SK-N-SH treated with all-trans-retinoic acid at 6 μM for 48 hours (cell line): ENCODE measurements around the gene CTNNA3.

Experiments
- ATAC-seq: fragments of 200-7000 bp; cut with Tn5 transposase; 3 replicates; pipeline ENCODE4 v1.9.1; 2020; ENCODE audit warnings: mild to moderate bottlenecking, moderate library complexity
- BACH2 ChIP-seq: fragments of 250-450 bp; sonication (Bioruptor Pico); IDR thresholded peaks from 2 replicates; pipeline ENCODE4 v1.9.0; 2021; ENCODE audit warnings: mild to moderate bottlenecking, borderline replicate concordance
- CREB5 ChIP-seq: fragments of 250-450 bp; sonication (Bioruptor Pico); IDR thresholded peaks from 2 replicates; pipeline ENCODE4 v1.5.1; 2020; ENCODE audit warnings: low read depth, mild to moderate bottlenecking, moderate library complexity
- CSRNP3 ChIP-seq: fragments of 250-450 bp; sonication (Bioruptor Pico); IDR thresholded peaks from 2 replicates; pipeline ENCODE4 v1.5.1; 2021; ENCODE audit warnings: mild to moderate bottlenecking, moderate library complexity
- ESRRG ChIP-seq: fragments of 250-450 bp; sonication (Bioruptor Pico); IDR thresholded peaks from 2 replicates; pipeline ENCODE4 v1.6.1; 2021; ENCODE audit warnings: mild to moderate bottlenecking
- GLIS3 ChIP-seq: fragments of 250-450 bp; sonication (Bioruptor Pico); IDR thresholded peaks from 2 replicates; pipeline ENCODE4 v1.5.0; 2020; ENCODE audit warnings: mild to moderate bottlenecking, moderate library complexity
- ISL1 ChIP-seq: fragments of 250-450 bp; sonication (Bioruptor Pico); IDR thresholded peaks from 2 replicates; pipeline ENCODE4 v2.1.2; 2022; ENCODE audit warnings: mild to moderate bottlenecking, moderate library complexity
- OSR1 ChIP-seq: fragments of 250-450 bp; sonication (Bioruptor Pico); IDR thresholded peaks from 2 replicates; pipeline ENCODE4 v1.8.0; 2022; ENCODE audit warnings: moderate library complexity, mild to moderate bottlenecking, inconsistent platforms
- PATZ1 ChIP-seq: fragments of 250-450 bp; sonication (Bioruptor Pico); IDR thresholded peaks from 2 replicates; pipeline ENCODE4 v1.8.0; 2020; ENCODE audit warnings: mild to moderate bottlenecking, moderate library complexity, borderline replicate concordance
- POU6F1 ChIP-seq: fragments of 250-450 bp; sonication (Bioruptor Pico); IDR thresholded peaks from 2 replicates; pipeline ENCODE4 v1.8.0; 2021; ENCODE audit warnings: low read depth, mild to moderate bottlenecking, moderate library complexity, borderline replicate concordance
- PPARA ChIP-seq: fragments of 250-450 bp; sonication (Bioruptor Pico); IDR thresholded peaks from 2 replicates; pipeline ENCODE4 v1.5.0; 2020; ENCODE audit warnings: mild to moderate bottlenecking, borderline replicate concordance
- TCF4 ChIP-seq: fragments of 250-450 bp; sonication (Bioruptor Pico); IDR thresholded peaks from 2 replicates; pipeline ENCODE4 v1.8.0; 2021; ENCODE audit warnings: mild to moderate bottlenecking, moderate library complexity, borderline replicate concordance
- TOX ChIP-seq: fragments of 250-450 bp; sonication (Bioruptor Pico); IDR thresholded peaks from 2 replicates; pipeline ENCODE4 v1.8.0; 2021; ENCODE audit warnings: mild to moderate bottlenecking, moderate library complexity, borderline replicate concordance
- ZC3H10 ChIP-seq: fragments of 250-450 bp; sonication (Bioruptor Pico); IDR thresholded peaks from 2 replicates; pipeline ENCODE4 v1.5.1; 2021; ENCODE audit warnings: mild to moderate bottlenecking, moderate library complexity
- ZFP3 ChIP-seq: fragments of 250-450 bp; sonication (Bioruptor Pico); IDR thresholded peaks from 2 replicates; pipeline ENCODE4 v1.5.0; 2020; ENCODE audit warnings: mild to moderate bottlenecking, moderate library complexity
- ZFP30 ChIP-seq: fragments of 450-650 bp; formaldehyde crosslinking; IDR thresholded peaks from 2 replicates; pipeline ENCODE4 v1.5.0; 2022; ENCODE audit warnings: mild to moderate bottlenecking, moderate library complexity
- ZNF70 ChIP-seq: fragments of 450-650 bp; formaldehyde crosslinking; IDR thresholded peaks from 2 replicates; pipeline ENCODE4 v1.5.0; 2020; ENCODE audit warnings: mild to moderate bottlenecking, moderate library complexity
- ZNF8 ChIP-seq: fragments of 450-650 bp; formaldehyde crosslinking; IDR thresholded peaks from 2 replicates; pipeline ENCODE4 v1.5.0; 2020; ENCODE audit warnings: mild to moderate bottlenecking, moderate library complexity

The CTNNA3 gene

GRCh38 chr10:67386260-67386659 is 309.7 kb downstream of the CTNNA3 start:
- no peak for ATAC-seq
- TF ChIP-seq TOX (CRISPR knock-in tag): no peak
- no peak for TF ChIP-seq TCF4
- TF ChIP-seq ZNF8 (CRISPR knock-in tag): no peak
- TF ChIP-seq ZC3H10 (CRISPR knock-in tag): no peak
- TF ChIP-seq BACH2 (CRISPR knock-in tag): no peak
- TF ChIP-seq PATZ1: no peak
- TF ChIP-seq GLIS3 (CRISPR knock-in tag): no peak

- no peak for TF ChIP-seq PPARA (CRISPR knock-in tag)
- no peak for TF ChIP-seq ZNF8 (CRISPR knock-in tag)
- no peak for TF ChIP-seq BACH2 (CRISPR knock-in tag)
- no peak for TF ChIP-seq ZFP30 (CRISPR knock-in tag)
- TF ChIP-seq ZC3H10 (CRISPR knock-in tag): no peak
- no peak for TF ChIP-seq GLIS3 (CRISPR knock-in tag)
- no peak for TF ChIP-seq CREB5 (CRISPR knock-in tag)
- TF ChIP-seq OSR1 (CRISPR knock-in tag): no peak
- no peak for ATAC-seq
These were observed 310.4 kb downstream of the CTNNA3 start for GRCh38 chr10:67385566-67385965.

GRCh38 chr10:67385089-67385488 is 310.9 kb downstream of the CTNNA3 start:
- TF ChIP-seq ZNF70 (CRISPR knock-in tag) (no peak), ZFP3 (CRISPR knock-in tag) (no peak), POU6F1 (CRISPR knock-in tag) (no peak), GLIS3 (CRISPR knock-in tag) (no peak)
- ATAC-seq: no peak

- no peak for ATAC-seq
These were observed 364.7 kb downstream of the CTNNA3 start for GRCh38 chr10:67331121-67331910.

More at GRCh38 chr10:67331121-67331910, 364.7 kb downstream of the CTNNA3 start:
- no peak for TF ChIP-seq ESRRG (CRISPR knock-in tag)
- no peak for TF ChIP-seq BACH2 (CRISPR knock-in tag)
- TF ChIP-seq OSR1 (CRISPR knock-in tag): no peak
- TF ChIP-seq ZFP3 (CRISPR knock-in tag): no peak
- no peak for TF ChIP-seq ISL1 (CRISPR knock-in tag)
- TF ChIP-seq ZC3H10 (CRISPR knock-in tag): no peak
- TF ChIP-seq PATZ1: no peak
- TF ChIP-seq CSRNP3 (CRISPR knock-in tag): no peak
- TF ChIP-seq POU6F1 (CRISPR knock-in tag): no peak
- TF ChIP-seq TOX (CRISPR knock-in tag): no peak
